ELR (cell line): ENCODE measurements around the gene REPIN1.
"Not testable (repeated sequence)": the region's sequence is repeated elsewhere in the genome, so short reads cannot be mapped to it uniquely, and the experiment has no call there.

Experiments
- DNase-seq: peaks from one replicate; pipeline ENCODE4 v3.0.0-alpha.2; 2015; ENCODE audit warnings: low read depth

The REPIN1 gene

GRCh38 chr7:150376560-150376959 lies 7.9 kb downstream of the REPIN1 start:
- DNase-seq = no peak

- DNase-seq = no peak
Measured at GRCh38 chr7:150377196-150377595, 8.6 kb downstream of the REPIN1 start.

DNA sequence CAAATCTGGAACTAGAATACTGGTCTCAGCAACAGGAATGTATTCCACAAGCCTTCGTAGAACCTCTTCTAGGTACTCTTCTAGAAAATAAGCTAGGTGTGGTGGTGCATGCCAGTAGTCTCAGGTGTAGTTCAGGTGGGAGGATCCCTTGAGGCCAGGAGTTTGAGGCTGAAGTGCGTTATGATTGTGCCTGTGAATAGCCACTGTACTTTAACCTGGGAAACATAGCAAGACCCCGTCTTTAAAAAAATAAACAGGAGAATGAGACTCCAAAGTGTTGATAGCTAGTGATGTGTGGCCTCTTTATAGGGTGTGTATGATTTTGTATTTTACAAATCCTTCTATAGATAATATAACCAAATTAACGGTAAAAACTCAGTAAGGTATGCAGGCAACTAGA lies 9.0 kb downstream of the REPIN1 start:
- DNase-seq = no peak

- peak; percentile 79 for DNase-seq
Measured at GRCh38 chr7:150378115-150378852, 9.7 kb downstream of the REPIN1 start.

DNA sequence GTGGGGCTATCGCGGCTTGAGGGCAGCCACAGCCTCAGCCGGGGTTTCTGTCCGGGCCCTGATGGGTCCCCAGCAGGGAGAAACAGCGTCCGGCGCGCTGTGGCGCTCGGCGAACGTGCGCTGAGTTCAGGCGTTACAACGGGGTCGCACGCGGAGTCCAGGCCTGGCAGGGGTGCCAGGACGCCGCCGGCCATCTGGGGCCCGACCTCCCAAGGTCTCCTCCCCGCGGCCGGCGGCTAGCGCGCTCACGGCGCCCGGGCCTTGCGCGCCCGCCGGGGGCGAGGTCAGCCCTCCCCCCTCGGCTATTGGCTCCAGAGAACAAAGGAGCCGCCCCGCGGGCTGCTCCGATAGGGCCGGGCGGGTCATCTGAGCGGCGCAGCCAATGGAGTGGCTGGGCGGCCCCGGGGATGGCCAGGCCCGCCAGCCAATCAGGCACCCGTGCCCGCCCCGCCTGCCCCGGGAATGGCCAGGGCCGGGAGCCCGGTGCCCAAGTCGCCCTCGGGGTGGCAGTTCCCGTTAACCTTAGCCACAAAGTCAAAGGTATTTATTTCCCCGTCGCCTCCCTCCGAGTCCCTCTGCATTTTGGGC lies 10.3 kb downstream of the REPIN1 start, which contains the start of gene ZNF775:
Gene ZNF775, plus strand, starts transcription at position 478 of the 588 bp plus-strand sequence. CDS start 9,141 bp downstream, outside the sequence.
- peak; percentile 93 for DNase-seq

- peak; percentile 40 for DNase-seq
Measured at GRCh38 chr7:150379441-150380379, 11.1 kb downstream of the REPIN1 start.

GRCh38 chr7:150380463-150380862 lies 11.8 kb downstream of the REPIN1 start:
- no peak for DNase-seq

- no peak for DNase-seq
Measured at GRCh38 chr7:150381096-150381495, 12.5 kb downstream of the REPIN1 start.

DNA sequence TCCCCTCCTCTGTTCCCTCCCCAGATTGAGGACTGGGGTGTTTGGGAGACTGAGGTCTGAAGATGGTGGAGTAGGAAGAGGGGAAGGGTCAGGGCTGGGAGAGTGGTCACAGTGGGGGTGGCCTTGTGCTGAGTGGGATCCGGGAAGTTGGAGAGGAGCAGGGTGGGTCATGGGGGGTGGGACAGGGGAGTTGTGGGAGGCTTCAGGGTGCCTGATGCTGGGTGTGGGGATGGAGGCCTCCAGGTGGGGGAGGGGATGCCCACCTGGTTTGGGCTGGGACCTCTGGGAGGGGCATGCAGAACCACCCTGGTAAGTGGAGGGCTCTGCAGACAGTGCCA lies 13.1 kb downstream of the REPIN1 start:
- DNase-seq = no peak

DNA sequence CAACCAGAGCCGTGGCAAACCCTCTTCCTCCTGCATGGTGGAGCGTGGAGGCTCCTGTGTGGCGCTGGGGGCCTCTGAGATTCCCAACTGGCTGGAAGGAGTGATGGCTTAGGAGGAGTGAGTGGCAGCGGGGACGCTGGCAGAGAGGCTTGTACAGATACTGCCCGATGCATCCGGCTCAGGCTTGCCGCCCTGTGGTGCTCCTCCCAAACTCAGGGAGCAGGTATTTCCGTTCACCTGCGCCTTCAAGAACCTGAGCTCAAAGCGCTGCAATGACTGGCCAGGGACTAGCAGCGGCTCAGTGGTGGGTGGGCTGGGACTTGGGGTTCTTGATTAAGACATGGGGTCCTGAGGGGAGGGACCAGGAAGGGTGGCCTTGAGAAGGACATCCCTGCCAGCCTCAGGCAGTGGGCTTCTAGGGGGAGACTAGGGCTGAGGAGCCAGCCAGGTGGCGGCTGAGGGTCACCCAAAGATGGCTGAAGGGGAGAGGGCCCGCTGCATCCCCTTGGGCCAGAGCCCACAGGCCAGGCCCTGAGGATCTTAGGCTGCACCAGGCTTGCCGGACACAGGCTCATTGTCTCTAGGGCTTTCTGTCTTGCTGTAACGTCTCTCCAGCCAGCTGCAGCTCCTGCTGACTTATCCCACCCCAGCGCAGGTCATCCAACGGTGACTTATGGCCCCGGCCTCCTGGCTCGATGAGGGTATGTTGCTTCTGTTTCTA lies 13.7 kb downstream of the REPIN1 start:
- DNase-seq = no peak

DNA sequence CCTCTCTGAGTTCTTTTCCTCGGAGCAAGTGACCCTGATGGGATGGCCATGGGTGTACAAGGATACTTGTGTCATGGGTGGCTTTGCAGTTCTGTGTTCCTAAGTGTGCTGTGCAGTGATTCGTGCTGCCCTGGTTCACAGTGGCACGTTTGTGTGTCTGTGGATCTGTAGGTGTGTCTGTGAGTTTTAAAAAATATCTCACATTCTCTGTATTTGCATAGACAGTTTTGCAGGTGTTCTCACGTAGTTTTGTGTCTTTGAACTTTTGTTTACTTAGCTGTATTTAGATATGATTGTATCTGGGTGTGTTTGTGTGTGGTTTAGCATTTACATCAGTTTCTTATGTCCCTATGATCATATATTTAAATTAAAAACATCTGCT lies 14.2 kb downstream of the REPIN1 start:
- DNase-seq = no peak

DNA sequence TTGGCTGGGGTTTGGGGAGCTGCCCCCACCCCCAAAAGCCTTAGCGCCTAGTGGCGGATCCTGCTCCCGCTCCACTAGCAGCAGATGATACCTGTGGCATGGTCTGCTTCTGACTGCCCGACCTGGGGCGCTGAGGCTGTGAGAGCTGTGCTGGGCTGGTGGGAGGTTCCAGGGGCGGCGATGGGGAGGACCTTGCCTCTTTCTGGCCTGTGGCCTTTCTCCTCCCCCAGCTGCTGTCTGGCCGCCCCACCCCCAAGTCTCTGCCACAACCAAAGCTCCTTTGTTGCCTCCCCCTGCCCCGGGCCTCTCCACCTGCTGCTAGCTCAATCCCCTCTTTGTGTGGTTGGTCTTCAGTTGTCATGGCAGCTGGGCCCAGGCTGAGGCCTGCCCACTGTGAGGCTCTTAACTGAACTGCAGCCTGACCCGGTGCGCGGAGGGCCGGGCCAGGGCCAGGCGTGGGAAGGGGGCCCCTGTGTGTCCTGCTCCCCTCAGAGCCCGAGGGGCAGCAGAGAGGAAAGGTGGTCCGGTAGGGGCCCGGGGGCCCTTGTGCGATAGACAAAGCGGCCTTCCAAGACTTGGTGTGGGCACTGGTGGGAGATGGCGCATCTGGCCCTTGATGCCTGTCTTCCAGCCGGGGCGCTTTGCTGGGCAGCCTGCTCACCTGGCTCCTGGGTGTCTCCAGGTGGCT lies 15.2 kb downstream of the REPIN1 start:
- no peak for DNase-seq

- DNase-seq = no peak
Measured at GRCh38 chr7:150384406-150385301, 16.0 kb downstream of the REPIN1 start.

DNA sequence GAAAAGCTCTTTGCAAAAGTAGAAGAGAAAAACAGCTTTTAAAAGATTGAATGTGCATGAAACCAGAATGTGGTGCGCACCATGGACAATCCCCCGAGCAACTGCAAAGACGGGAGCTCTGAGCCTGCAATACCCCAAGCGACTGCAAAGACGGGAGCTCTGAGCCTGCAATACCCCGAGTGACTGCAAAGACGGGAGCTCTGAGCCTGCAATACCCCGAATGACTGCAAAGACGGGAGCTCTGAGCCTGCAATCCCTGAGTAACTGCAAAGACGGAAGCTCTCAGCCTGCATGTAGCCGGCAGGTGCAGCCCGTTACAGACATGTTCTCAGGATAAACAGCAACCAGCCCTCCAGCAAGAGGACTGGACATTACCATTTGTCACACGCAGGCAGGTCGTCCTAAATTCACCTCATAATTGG lies 16.7 kb downstream of the REPIN1 start:
- no peak for DNase-seq

DNA sequence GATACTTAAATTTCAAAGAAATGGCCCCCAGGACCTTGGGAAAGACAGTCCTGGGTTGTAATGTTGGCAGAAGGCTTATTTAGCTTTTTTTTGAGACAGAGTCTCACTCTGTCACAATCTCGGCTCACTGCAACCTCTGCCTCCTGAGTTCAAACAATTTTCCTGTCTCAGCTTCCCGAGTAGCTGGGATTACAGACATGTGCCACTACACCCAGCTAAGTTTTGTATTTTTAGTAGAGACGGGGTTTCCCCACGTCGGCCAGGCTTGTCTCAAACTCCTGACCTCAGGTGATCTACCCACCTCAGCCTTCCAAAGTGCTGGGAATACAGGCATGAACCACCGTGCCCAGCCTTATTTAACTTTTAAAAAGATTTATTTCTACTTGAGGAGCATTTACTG lies 17.3 kb downstream of the REPIN1 start:
- DNase-seq = not testable (repeated sequence)

DNA sequence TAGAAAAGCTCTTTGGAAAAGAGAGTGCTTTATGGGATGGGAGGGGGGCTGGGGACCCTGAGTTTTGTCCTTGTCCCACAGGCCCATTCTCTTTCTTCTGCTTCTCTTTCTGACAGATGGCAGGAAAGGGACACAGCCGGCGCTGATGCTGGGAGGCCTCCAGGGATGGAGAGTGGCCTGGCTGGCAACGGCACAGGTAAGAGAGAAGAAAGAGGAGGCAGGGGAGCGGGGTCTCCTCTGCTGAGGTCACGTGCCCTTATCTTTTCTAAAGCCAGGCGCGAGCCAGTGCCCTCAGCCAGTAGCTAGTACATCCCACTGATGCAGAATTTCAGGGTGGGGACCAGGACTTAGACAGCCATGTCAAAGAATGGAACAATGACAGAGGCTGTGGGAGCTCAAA lies 19.7 kb downstream of the REPIN1 start:
- DNase-seq = no peak

DNA sequence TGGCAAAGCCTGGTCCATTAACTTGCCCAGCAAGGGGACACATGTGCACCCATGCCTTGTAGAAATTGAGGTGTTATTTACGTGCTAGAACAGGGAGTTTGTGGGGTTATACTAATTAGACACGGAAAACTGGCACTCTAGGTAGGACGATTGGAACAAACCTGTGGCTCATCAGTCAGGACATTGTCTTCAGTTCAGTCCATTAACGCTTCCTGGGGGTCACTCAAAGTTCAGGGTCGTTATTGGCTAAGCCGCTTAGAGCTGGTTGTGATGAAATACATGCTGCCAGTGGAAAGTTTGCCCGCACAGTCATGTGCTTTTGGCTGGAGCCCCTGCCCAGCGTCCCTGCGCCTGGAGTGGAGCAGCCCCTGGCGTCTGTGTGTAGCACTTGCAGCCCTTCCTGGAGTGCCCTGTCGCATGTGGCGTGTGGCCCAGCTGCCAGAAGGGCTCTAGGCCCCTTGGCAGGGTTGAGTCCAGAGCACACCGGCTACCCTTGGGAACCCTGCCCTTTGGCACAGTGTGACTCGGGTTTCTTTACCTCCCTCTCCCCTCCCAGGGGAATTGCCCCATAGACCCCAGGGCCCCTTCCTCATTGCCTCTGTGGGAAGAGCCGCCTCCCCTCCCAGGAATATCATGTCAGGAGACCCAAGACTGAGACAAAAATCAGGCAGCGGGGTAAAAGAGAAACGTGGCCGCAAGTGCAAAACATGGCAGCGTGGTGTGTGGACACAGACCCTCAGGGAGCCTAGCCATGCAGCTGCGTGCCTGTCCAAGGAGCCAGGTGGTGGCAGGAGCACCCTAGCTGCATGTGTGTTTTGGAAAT lies 20.3 kb downstream of the REPIN1 start:
- no peak for DNase-seq

DNA sequence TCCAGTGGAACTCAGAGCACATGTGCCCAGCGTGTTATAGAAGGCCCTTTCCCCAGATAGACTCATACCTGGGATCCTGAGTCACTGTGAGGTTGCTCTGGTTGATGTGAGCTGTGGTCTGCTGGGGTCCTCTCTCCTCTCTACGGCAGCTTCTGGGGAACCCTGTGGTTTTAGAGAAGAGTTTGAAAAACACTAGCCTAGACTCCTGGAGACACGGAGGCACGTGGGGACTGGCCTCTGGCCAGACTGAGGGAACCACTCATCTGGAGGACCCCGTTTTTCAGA lies 20.9 kb downstream of the REPIN1 start:
- DNase-seq = no peak

GRCh38 chr7:150390205-150390604 lies 21.6 kb downstream of the REPIN1 start:
- DNase-seq = peak; percentile 80

GRCh38 chr7:150393325-150393724 lies 24.7 kb downstream of the REPIN1 start:
- DNase-seq = no peak
